ENCODE measurements around the gene SOX8.

DNA sequence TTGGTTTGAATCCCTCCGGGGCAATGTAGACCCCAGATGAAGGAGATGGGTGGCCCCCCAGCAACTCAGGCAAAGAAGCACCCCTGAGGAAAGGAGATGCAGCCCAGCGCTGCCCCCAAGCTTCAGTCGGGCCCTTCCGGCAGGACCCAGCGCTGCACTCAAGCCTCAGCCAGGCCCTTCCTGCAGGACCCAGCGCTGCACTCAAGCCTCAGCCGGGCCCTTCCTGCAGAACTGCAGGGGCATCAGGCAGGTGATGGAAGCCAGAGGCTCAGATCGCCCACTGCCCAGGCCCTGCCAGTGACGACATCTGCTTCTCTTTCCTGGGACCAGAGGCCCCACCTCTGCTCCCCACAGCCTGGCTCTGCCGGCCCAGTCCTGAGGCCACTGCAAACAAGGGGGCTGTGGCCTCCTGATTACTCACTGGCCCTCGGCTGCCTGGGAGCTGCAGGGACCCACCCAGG, 7.8 kb downstream of the SOX8 start:
- TF ChIP-seq POLR2A (IDR thresholded peaks at IDR 0.05; ENCODE audit: borderline replicate concordance, extremely low read depth, insufficient read depth, insufficient read length), result no peak
- TF ChIP-seq, protein P1, sequence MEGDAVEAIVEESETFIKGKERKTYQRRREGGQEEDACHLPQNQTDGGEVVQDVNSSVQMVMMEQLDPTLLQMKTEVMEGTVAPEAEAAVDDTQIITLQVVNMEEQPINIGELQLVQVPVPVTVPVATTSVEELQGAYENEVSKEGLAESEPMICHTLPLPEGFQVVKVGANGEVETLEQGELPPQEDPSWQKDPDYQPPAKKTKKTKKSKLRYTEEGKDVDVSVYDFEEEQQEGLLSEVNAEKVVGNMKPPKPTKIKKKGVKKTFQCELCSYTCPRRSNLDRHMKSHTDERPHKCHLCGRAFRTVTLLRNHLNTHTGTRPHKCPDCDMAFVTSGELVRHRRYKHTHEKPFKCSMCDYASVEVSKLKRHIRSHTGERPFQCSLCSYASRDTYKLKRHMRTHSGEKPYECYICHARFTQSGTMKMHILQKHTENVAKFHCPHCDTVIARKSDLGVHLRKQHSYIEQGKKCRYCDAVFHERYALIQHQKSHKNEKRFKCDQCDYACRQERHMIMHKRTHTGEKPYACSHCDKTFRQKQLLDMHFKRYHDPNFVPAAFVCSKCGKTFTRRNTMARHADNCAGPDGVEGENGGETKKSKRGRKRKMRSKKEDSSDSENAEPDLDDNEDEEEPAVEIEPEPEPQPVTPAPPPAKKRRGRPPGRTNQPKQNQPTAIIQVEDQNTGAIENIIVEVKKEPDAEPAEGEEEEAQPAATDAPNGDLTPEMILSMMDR (IDR thresholded peaks at IDR 0.05 in 2 of 3, conservative IDR thresholded peaks at IDR 0.05 in 1 of 3; ENCODE audit: borderline replicate concordance in 1 of 3, insufficient read depth in 1 of 3, low read depth in 2 of 3, low read length in 2 of 3), result no peak
- no peak for TF ChIP-seq ZNF274 (IDR thresholded peaks at IDR 0.05; ENCODE audit: low read depth, low read length)
- TF ChIP-seq, protein P2, sequence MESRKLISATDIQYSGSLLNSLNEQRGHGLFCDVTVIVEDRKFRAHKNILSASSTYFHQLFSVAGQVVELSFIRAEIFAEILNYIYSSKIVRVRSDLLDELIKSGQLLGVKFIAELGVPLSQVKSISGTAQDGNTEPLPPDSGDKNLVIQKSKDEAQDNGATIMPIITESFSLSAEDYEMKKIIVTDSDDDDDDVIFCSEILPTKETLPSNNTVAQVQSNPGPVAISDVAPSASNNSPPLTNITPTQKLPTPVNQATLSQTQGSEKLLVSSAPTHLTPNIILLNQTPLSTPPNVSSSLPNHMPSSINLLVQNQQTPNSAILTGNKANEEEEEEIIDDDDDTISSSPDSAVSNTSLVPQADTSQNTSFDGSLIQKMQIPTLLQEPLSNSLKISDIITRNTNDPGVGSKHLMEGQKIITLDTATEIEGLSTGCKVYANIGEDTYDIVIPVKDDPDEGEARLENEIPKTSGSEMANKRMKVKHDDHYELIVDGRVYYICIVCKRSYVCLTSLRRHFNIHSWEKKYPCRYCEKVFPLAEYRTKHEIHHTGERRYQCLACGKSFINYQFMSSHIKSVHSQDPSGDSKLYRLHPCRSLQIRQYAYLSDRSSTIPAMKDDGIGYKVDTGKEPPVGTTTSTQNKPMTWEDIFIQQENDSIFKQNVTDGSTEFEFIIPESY (IDR thresholded peaks at IDR 0.05; ENCODE audit: extremely low read depth, insufficient replicate concordance, low read length), result no peak
- TF ChIP-seq, protein P3, sequence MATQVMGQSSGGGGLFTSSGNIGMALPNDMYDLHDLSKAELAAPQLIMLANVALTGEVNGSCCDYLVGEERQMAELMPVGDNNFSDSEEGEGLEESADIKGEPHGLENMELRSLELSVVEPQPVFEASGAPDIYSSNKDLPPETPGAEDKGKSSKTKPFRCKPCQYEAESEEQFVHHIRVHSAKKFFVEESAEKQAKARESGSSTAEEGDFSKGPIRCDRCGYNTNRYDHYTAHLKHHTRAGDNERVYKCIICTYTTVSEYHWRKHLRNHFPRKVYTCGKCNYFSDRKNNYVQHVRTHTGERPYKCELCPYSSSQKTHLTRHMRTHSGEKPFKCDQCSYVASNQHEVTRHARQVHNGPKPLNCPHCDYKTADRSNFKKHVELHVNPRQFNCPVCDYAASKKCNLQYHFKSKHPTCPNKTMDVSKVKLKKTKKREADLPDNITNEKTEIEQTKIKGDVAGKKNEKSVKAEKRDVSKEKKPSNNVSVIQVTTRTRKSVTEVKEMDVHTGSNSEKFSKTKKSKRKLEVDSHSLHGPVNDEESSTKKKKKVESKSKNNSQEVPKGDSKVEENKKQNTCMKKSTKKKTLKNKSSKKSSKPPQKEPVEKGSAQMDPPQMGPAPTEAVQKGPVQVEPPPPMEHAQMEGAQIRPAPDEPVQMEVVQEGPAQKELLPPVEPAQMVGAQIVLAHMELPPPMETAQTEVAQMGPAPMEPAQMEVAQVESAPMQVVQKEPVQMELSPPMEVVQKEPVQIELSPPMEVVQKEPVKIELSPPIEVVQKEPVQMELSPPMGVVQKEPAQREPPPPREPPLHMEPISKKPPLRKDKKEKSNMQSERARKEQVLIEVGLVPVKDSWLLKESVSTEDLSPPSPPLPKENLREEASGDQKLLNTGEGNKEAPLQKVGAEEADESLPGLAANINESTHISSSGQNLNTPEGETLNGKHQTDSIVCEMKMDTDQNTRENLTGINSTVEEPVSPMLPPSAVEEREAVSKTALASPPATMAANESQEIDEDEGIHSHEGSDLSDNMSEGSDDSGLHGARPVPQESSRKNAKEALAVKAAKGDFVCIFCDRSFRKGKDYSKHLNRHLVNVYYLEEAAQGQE (IDR thresholded peaks at IDR 0.05; ENCODE audit: low read depth), result no peak
- TF ChIP-seq RAD21 (IDR thresholded peaks at IDR 0.05; ENCODE audit: low read depth), result no peak
- TF ChIP-seq POLR2AphosphoS5 (IDR thresholded peaks at IDR 0.05; ENCODE audit: low read depth, low read length), result no peak
- no peak for TF ChIP-seq CEBPB (IDR thresholded peaks at IDR 0.05; ENCODE audit: low read depth)
